Activated CD4-positive, alpha-beta T cell treated with anti-CD3 and anti-CD28 coated beads, Interleukin-2, amount 10 ng/mL, durations not matched to agents 24 days and 14 days (primary cell): ENCODE data around the gene PPM1H. TPM values are rescaled to one million over a fixed set of nuclear protein-coding genes. Genes with fewer than 3 reads are reported as not detected.

ENCODE experiments used
- DNase-seq: peaks from one replicate; pipeline ENCODE4 v3.0.0; 2022
- H3K27ac Mint-ChIP-seq: one replicate; pipeline ENCODE4 v1.8.0; 2022; ENCODE audit warnings: mild to moderate bottlenecking, mixed read lengths
- H3K27me3 Mint-ChIP-seq: one replicate; pipeline ENCODE4 v1.8.0; 2022; ENCODE audit warnings: mixed read lengths
- H3K36me3 Mint-ChIP-seq: one replicate; pipeline ENCODE4 v1.8.0; 2022; ENCODE audit warnings: low read depth, mild to moderate bottlenecking, mixed read lengths
- H3K4me1 Mint-ChIP-seq: one replicate; pipeline ENCODE4 v1.8.0; 2021; ENCODE audit warnings: mixed read lengths
- H3K4me3 Mint-ChIP-seq: one replicate; pipeline ENCODE4 v1.8.0; 2022; ENCODE audit warnings: mild to moderate bottlenecking, moderate library complexity, mixed read lengths
- H3K9me3 Mint-ChIP-seq: one replicate; pipeline ENCODE4 v1.8.0; 2021; ENCODE audit warnings: mixed read lengths
- intact Hi-C: fragments of 100-400 bp; cut with micrococcal nuclease; formaldehyde crosslinking; loops from one replicate; pipeline ENCODE4 v1.15.1; 2023
- total RNA-seq: library from RNA; stranded (reverse); gene quantifications from 2 replicates; pipeline ENCODE4 v1.2.3, GENCODE V29; 2022

The PPM1H gene
- total RNA-seq, 1 donor from 2014 or later, result not detected

DNA sequence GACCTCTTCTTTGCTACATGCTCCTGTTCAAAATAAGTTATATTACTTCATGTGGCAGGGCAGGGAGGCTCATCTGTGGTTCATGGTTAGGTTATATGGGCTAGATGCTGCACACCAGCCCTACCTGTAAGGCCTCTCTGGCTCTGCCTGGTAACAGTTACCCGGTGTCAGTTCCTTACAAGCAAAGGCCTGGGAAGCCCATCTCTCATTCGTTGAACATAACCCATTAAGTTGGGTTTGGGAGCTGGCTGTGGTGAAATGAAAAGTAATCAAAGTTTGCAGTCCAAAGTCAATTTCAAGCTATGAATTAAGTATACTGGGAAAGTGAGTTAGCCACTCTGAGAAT lies 183.2 kb downstream of the PPM1H start:
- Mint-ChIP-seq H3K27me3 (peaks cover 36% of the 10 kb centered on the region), H3K36me3 (no peaks in the 10 kb centered on the region), H3K9me3 (no peaks in the 10 kb centered on the region), H3K27ac (no peak overlapping the region), H3K4me1 (no peaks in the 10 kb centered on the region), H3K4me3 (no peak overlapping the region)
- no peak for DNase-seq
- intact Hi-C loops, result no loop called here

- intact Hi-C loops, result no loop called here
- no peak overlapping the region for H3K4me3 Mint-ChIP-seq
- H3K9me3 Mint-ChIP-seq, result no peaks in the 10 kb centered on the region
- H3K27me3 Mint-ChIP-seq, result peaks cover 36% of the 10 kb centered on the region
- no peaks in the 10 kb centered on the region for H3K4me1 Mint-ChIP-seq
- H3K27ac Mint-ChIP-seq, result no peak overlapping the region
- DNase-seq, result no peak
- H3K36me3 Mint-ChIP-seq, result no peaks in the 10 kb centered on the region
Measured at GRCh38 chr12:62750941-62751809, 183.8 kb downstream of the PPM1H start.

DNA sequence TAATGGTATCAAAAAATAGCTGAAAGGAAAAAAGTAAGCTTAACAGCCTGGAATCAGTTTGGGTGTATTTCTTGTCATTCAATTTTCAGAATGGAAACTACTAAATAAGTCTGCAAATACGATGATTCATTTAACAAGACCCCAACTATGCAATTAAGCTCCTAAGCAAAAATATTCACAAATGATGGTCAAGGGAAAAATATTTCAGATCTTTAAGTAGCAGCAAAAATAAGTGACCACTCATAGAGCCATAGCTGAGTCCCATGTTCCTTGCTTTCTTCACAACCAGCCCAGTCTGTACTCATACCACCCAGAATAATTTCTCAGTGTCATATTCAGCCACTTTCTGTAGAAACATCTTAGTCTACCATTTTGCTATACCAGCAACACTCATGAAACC lies 185.4 kb downstream of the PPM1H start:
- no peak for DNase-seq
- Mint-ChIP-seq H3K27me3 (peaks cover 36% of the 10 kb centered on the region), H3K4me1 (no peaks in the 10 kb centered on the region), H3K36me3 (no peaks in the 10 kb centered on the region), H3K4me3 (no peak overlapping the region), H3K9me3 (no peaks in the 10 kb centered on the region), H3K27ac (no peak overlapping the region)
- intact Hi-C loops, result no loop called here

DNA sequence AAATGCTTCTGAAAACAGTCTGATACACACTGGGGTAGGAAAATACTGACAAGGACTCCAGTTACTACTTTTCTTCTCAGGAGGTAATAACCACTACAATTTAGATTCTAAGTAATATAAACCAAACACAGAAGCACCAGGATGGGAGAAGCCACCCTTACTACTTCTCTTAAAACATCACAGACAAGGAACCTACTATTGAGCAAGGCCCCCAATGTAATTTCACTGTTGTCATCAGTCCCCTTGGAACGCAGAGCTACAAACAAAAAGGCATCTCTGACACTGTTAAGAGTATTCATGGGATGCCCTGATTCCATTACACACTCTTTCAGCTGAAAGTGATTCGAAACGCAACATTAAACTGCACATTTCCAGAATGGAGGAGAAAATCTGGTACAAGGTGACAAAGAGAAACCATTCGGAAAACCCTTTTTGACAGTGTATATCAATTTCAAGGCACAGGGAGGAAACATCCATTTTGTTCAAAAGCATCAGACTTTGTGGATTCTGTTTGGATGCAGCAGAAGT lies 185.9 kb downstream of the PPM1H start:
- Mint-ChIP-seq H3K4me1 (no peaks in the 10 kb centered on the region), H3K27me3 (peaks cover 33% of the 10 kb centered on the region), H3K27ac (no peak overlapping the region), H3K4me3 (no peak overlapping the region), H3K36me3 (no peaks in the 10 kb centered on the region), H3K9me3 (no peaks in the 10 kb centered on the region)
- DNase-seq, result no peak
- intact Hi-C loops, result no loop called here

DNA sequence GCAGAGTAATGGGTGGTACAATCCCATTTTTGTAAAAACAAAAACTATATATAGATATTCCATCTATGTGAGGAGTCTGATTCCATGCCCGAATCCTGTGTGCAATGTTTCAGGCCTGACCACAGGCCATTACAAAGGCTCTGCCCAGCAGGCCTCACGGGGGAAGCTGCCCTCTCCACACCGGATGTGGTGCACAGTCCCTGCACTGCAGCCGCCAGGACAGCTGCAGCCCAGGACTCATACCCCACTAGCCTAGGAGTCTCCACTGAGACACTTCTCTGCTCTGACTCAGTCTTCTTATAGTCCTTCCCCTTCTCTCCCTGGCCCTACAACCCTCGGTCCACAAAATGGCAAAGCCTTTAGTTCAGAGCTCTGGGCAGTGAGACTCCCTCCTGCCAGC lies 190.4 kb downstream of the PPM1H start:
- H3K36me3 Mint-ChIP-seq, result no peaks in the 10 kb centered on the region
- H3K9me3 Mint-ChIP-seq, result no peaks in the 10 kb centered on the region
- no peak overlapping the region for H3K4me3 Mint-ChIP-seq
- H3K4me1 Mint-ChIP-seq, result peaks cover 3% of the 10 kb centered on the region
- no peak for DNase-seq
- intact Hi-C loops, result no loop called here
- peaks cover 6% of the 10 kb centered on the region for H3K27me3 Mint-ChIP-seq
- no peak overlapping the region for H3K27ac Mint-ChIP-seq

DNA sequence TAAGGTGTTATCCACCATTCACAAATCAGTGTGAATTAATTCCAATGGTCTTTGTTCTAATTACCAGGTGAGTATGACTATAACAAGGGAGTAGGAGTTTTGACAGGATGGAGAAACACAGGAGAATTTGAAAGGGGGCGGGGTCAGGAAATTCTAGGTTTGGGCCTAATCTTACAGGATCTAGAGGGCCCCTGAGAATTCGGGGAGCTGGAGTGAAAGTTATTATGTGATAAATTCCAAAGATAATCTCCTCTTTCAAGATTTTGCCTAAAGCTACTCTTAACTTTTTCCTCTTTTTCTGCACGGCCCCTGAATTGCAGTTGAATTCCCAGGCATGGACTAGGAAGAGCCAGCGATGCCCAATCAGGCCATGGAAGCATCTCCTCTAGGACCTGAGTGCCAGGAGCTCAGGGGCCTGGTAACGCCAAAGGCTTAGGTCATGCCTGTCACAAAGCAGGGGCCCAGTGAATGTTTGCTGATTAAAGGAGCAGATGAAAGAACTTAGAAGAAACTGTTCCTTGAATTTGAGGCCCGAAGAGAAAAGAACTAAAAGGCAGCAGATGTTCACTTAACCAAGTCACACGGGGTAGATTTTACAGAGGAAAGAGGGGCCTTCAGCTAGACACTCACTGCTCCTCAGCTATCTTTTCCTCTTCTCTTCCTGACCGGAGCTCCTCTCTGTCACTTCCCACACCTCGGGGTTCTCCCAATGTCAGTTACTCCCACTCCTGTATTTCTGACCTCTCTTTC lies 195.5 kb downstream of the PPM1H start:
- intact Hi-C loops, result no loop called here
- Mint-ChIP-seq H3K36me3 (no peaks in the 10 kb centered on the region), H3K27ac (no peak overlapping the region), H3K9me3 (no peaks in the 10 kb centered on the region), H3K27me3 (peaks cover 1% of the 10 kb centered on the region), H3K4me3 (no peak overlapping the region), H3K4me1 (peaks cover 3% of the 10 kb centered on the region)
- no peak for DNase-seq

GRCh38 chr12:62738616-62739015 lies 196.3 kb downstream of the PPM1H start:
- Mint-ChIP-seq H3K36me3 (no peaks in the 10 kb centered on the region), H3K27ac (no peak overlapping the region), H3K4me1 (peaks cover 3% of the 10 kb centered on the region), H3K4me3 (no peak overlapping the region), H3K9me3 (no peaks in the 10 kb centered on the region), H3K27me3 (peaks cover 1% of the 10 kb centered on the region)
- intact Hi-C loops, result no loop called here
- DNase-seq, result no peak

DNA sequence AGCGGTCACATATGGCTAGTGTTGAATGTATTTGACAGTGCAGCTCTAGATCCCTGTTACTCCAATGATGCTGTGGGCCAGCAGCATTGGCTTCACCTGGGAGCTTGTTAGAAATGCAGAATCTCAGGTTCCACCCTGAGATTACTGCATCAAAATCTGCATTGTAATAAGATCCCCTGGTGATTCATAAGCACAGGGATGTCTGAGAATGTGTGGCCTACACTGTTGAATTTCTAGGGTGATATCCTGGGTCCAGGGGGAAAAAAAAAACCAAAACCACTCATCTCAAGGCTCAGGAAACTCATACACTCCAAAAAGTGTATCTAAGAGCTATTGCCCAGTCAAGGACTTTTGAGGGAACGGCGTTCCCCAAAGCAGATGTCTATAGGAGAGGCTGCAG lies 196.8 kb downstream of the PPM1H start:
- no peaks in the 10 kb centered on the region for H3K36me3 Mint-ChIP-seq
- intact Hi-C loops, result no loop called here
- no peak for DNase-seq
- peaks cover 3% of the 10 kb centered on the region for H3K4me1 Mint-ChIP-seq
- no peak overlapping the region for H3K4me3 Mint-ChIP-seq
- peaks cover 1% of the 10 kb centered on the region for H3K27me3 Mint-ChIP-seq
- H3K27ac Mint-ChIP-seq, result no peak overlapping the region
- no peaks in the 10 kb centered on the region for H3K9me3 Mint-ChIP-seq

DNA sequence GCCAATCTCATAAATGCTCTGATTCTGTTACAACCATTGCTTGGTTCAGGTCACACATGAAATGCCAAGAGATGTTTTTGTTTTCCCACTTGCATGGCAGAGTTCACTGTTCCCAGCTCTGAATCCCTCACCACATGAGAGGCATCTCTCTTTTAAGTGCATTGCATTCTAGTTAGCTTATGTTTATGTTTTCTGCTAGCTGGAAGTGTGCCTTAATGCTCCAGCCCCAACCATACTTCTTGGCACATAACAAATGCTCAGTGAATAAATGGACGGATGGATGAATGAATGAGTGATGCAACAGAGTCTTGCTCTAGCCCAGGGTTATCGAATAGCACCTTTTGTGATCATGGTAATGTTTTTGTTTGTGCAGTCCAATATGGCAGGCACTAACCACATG lies 197.3 kb downstream of the PPM1H start:
- Mint-ChIP-seq H3K27me3 (no peaks in the 10 kb centered on the region), H3K4me3 (no peak overlapping the region), H3K36me3 (no peaks in the 10 kb centered on the region), H3K4me1 (peaks cover 3% of the 10 kb centered on the region), H3K27ac (no peak overlapping the region), H3K9me3 (no peaks in the 10 kb centered on the region)
- intact Hi-C loops, result no loop called here
- DNase-seq, result no peak

GRCh38 chr12:62737188-62737587 lies 197.8 kb downstream of the PPM1H start:
- Mint-ChIP-seq H3K9me3 (no peaks in the 10 kb centered on the region), H3K4me3 (no peak overlapping the region), H3K36me3 (no peaks in the 10 kb centered on the region), H3K27ac (no peak overlapping the region), H3K27me3 (no peaks in the 10 kb centered on the region), H3K4me1 (peaks cover 3% of the 10 kb centered on the region)
- intact Hi-C loops, result no loop called here
- no peak for DNase-seq

- H3K9me3 Mint-ChIP-seq, result no peaks in the 10 kb centered on the region
- H3K27ac Mint-ChIP-seq, result no peak overlapping the region
- DNase-seq, result no peak
- H3K4me1 Mint-ChIP-seq, result peaks cover 5% of the 10 kb centered on the region
- no peaks in the 10 kb centered on the region for H3K36me3 Mint-ChIP-seq
- H3K27me3 Mint-ChIP-seq, result no peaks in the 10 kb centered on the region
- intact Hi-C loops, result no loop called here
- H3K4me3 Mint-ChIP-seq, result no peak overlapping the region
Measured at GRCh38 chr12:62736596-62736995, 198.4 kb downstream of the PPM1H start.

GRCh38 chr12:62732861-62733427 lies 202.0 kb downstream of the PPM1H start:
- no peak for DNase-seq
- no peak overlapping the region for H3K4me3 Mint-ChIP-seq
- intact Hi-C loops, result no loop called here
- peaks cover 8% of the 10 kb centered on the region for H3K4me1 Mint-ChIP-seq
- no peak overlapping the region for H3K27ac Mint-ChIP-seq
- no peaks in the 10 kb centered on the region for H3K9me3 Mint-ChIP-seq
- no peaks in the 10 kb centered on the region for H3K36me3 Mint-ChIP-seq
- H3K27me3 Mint-ChIP-seq, result peaks cover 2% of the 10 kb centered on the region

DNA sequence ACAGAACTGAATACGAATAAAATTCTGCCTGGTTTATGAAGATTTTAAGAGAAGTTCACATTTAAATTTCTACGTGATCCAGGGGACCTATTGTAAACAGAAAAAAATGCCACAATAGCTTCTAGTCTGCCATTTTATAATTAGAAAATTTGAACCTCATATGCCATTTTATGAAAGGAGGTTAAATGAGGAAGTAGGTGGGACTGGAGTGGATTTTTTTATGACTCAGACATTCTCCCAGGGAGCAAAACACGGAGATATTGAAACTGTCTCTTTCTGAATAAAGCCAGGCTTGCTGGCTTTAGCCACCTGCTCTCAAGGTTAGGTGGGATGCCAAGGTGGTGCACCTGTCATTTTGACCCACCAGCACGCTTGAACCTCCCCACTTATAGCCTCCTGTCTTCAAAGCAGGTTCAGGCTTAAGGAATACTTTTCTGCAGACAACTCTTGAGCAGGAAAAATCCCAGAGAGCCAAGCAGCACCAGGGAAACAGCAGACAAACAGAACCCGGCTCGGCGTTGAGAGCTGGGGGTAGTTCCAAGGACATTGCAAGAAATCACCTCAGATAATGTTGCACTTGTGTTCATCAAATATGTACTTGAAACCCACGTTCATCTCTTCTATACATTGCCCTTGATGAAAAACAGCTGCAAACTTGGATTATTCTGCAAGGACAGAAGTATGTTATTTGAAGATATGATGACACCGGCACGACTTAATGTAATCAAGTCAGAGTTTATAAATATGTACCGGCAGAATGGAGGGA lies 203.7 kb downstream of the PPM1H start:
- peaks cover 8% of the 10 kb centered on the region for H3K4me1 Mint-ChIP-seq
- no peaks in the 10 kb centered on the region for H3K36me3 Mint-ChIP-seq
- intact Hi-C loops, result no loop called here
- peaks cover 2% of the 10 kb centered on the region for H3K27me3 Mint-ChIP-seq
- H3K4me3 Mint-ChIP-seq, result no peak overlapping the region
- H3K9me3 Mint-ChIP-seq, result no peaks in the 10 kb centered on the region
- DNase-seq, result no peak
- H3K27ac Mint-ChIP-seq, result no peak overlapping the region
